CD8-positive, alpha-beta memory T cell (primary cell): ENCODE results near the gene TFCP2. TPM values are rescaled to one million over a fixed set of nuclear protein-coding genes. Genes with fewer than 3 reads are reported as not detected.

Experiments
- CTCF ChIA-PET: fragments of 350-600 bp; sonication (Branson Sonifier 250); formaldehyde crosslinking; loops from one replicate; lab custom pipeline; 2021; ENCODE audit warnings: antibody characterized with exemption; lab: Charles Lee
- POLR2A ChIA-PET: fragments of 350-600 bp; sonication (Branson Sonifier 250); formaldehyde crosslinking; loops from one replicate; lab custom pipeline; 2021; ENCODE audit warnings: antibody characterized with exemption; lab: Charles Lee
- DNase-seq, 5 donors: peaks; one replicate each; pipeline versions ENCODE4 v3.0.0 to v3.0.0-alpha.2; 2020 to 2022; ENCODE audit warnings: mixed read lengths in 1 of 5
- H3K27ac ChIP-seq: one replicate; pipeline ENCODE4 v1.7.0; 2013; ENCODE audit warnings: low read depth, mild to moderate bottlenecking, low read length, moderate library complexity
- H3K27me3 ChIP-seq: 2 replicates; pipeline ENCODE4 v1.7.0; 2013; ENCODE audit warnings: low read length, mild to moderate bottlenecking; ENCODE audit not compliant: insufficient read depth, poor library complexity, severe bottlenecking
- H3K36me3 ChIP-seq: 2 replicates; pipeline ENCODE4 v1.7.0; 2013; ENCODE audit warnings: mild to moderate bottlenecking, low read length, moderate library complexity; ENCODE audit not compliant: insufficient read depth
- H3K4me1 ChIP-seq: 2 replicates; pipeline ENCODE4 v1.7.0; 2013; ENCODE audit warnings: mild to moderate bottlenecking, low read length, moderate library complexity; ENCODE audit not compliant: insufficient read depth
- H3K4me3 ChIP-seq: 2 replicates; pipeline ENCODE4 v1.7.0; 2013; ENCODE audit warnings: mild to moderate bottlenecking, low read length
- H3K9me3 ChIP-seq: 2 replicates; pipeline ENCODE4 v1.7.0; 2013; ENCODE audit warnings: mild to moderate bottlenecking, low read length
- H3K27ac Mint-ChIP-seq, 8 donors: one replicate each; pipeline ENCODE4 v1.8.0; 2020 to 2021; ENCODE audit warnings: mixed read lengths in 8 of 8, mild to moderate bottlenecking in 6 of 8, inconsistent platforms in 3 of 8, moderate library complexity in 3 of 8
- H3K27me3 Mint-ChIP-seq, 2 donors: one replicate each; pipeline ENCODE4 v1.8.0; 2020 to 2021; ENCODE audit warnings: mixed read lengths in 2 of 2, mild to moderate bottlenecking in 1 of 2, moderate library complexity in 1 of 2
- H3K36me3 Mint-ChIP-seq, 3 donors: one replicate each; pipeline ENCODE4 v1.8.0; 2020 to 2021; ENCODE audit warnings: mixed read lengths in 3 of 3, inconsistent platforms in 1 of 3, mild to moderate bottlenecking in 1 of 3
- H3K4me1 Mint-ChIP-seq, 3 donors: one replicate each; pipeline ENCODE4 v1.8.0; 2020 to 2021; ENCODE audit warnings: mixed read lengths in 3 of 3, inconsistent platforms in 1 of 3, mild to moderate bottlenecking in 1 of 3
- H3K4me3 Mint-ChIP-seq, 7 donors: one replicate each; pipeline ENCODE4 v1.8.0; 2020 to 2021; ENCODE audit warnings: mixed read lengths in 7 of 7, mild to moderate bottlenecking in 6 of 7, moderate library complexity in 4 of 7, inconsistent platforms in 2 of 7
- H3K9me3 Mint-ChIP-seq, 5 donors: one replicate each; pipeline ENCODE4 v1.8.0; 2020 to 2022; ENCODE audit warnings: mixed read lengths in 5 of 5, mild to moderate bottlenecking in 3 of 5, moderate library complexity in 2 of 5, inconsistent platforms in 1 of 5
- polyA plus RNA-seq: library from polyadenylated mRNA; unstranded; fragments of 300-500 nt; fragmentation: Illumina TruSeq; gene quantifications from one replicate; pipeline ENCODE4 v1.2.3, GENCODE V29; 2021
- total RNA-seq, 2 experiments: library from RNA; stranded (reverse); gene quantifications; one replicate each; pipeline ENCODE4 v1.2.3, GENCODE V29; 2021

Gene TFCP2
- total and polyA plus RNA-seq, 3 experiments from 2014 or later: 13.9 to 41.9 (median 41.0) TPM

DNA sequence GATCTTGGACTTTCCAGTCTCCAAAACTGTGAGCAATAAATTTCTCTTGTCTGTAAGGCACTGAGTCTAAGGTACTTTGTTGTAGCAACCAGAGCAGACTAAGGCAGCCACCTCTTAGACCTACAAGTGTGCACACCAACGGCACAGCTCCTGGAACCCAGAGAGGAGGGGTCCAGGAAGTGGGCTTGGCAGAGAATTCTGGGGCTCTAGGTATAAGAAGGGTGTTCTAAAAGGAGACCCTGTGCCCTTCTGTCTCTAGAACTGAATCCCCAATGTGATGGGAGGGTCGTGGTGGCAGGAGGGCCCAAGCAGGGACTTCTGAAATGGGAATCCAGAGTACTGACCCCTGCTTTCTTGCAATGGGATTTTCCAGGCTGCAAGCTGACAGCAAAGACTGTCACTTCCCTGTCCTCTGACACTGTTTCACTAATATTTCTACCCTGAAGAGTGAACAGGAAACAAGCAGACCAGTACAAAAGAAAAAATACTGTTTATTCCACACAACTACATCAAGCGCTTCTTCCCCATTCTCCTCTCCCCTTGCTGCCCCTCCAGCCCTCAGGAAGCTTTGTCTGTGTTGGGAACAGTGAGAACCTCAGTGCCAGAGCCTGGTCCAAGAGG is 13.6 kb upstream of the TFCP2 start:
- H3K9me3 ChIP-seq: no peaks in the 10 kb centered on the region
- Mint-ChIP-seq H3K4me3 (no peak overlapping the region), H3K27me3 (peaks cover 0 to 2% of the 10 kb centered on the region in 2 donors), H3K4me1 (no peaks in the 10 kb centered on the region), H3K36me3 (peaks cover 0 to 25% (median 2%) of the 10 kb centered on the region in 3 donors), H3K27ac (no peak overlapping the region), H3K9me3 (no peaks in the 10 kb centered on the region)
- peaks cover 6% of the 10 kb centered on the region for H3K36me3 ChIP-seq
- no peak overlapping the region for H3K4me3 ChIP-seq
- no peaks in the 10 kb centered on the region for H3K27me3 ChIP-seq
- ChIA-PET POLR2A (no interaction called here), CTCF (interaction anchor here (1.3 to 1.6 kb wide), 2 partner anchors 66 to 155 kb away, joined by 3 to 4 read pairs; no protein-coding TSS in a partner anchor)
- no peaks in the 10 kb centered on the region for H3K4me1 ChIP-seq
- no peak for DNase-seq
- H3K27ac ChIP-seq: no peak overlapping the region

- no peaks in the 10 kb centered on the region for H3K4me1 Mint-ChIP-seq
- Histone ChIP-seq H3K4me3 (no peak overlapping the region), H3K27ac (no peak overlapping the region), H3K27me3 (no peaks in the 10 kb centered on the region), H3K36me3 (no peaks in the 10 kb centered on the region), H3K4me1 (no peaks in the 10 kb centered on the region), H3K9me3 (no peaks in the 10 kb centered on the region)
- no peak overlapping the region for H3K4me3 Mint-ChIP-seq
- DNase-seq: no peak
- peaks cover 0 to 2% of the 10 kb centered on the region in 2 donors for H3K27me3 Mint-ChIP-seq
- H3K36me3 Mint-ChIP-seq: peaks cover 0 to 12% (median 0%) of the 10 kb centered on the region in 3 donors
- POLR2A ChIA-PET: no interaction called here
- CTCF ChIA-PET: no interaction called here
- no peaks in the 10 kb centered on the region for H3K9me3 Mint-ChIP-seq
- no peak overlapping the region for H3K27ac Mint-ChIP-seq
These were observed 12.3 kb upstream of the TFCP2 start for GRCh38 chr12:51185171-51185717.

- no peak overlapping the region for H3K27ac ChIP-seq
- H3K4me3 ChIP-seq: no peak overlapping the region
- no peaks in the 10 kb centered on the region for H3K4me1 ChIP-seq
- H3K9me3 ChIP-seq: no peaks in the 10 kb centered on the region
- Mint-ChIP-seq H3K4me3 (no peak overlapping the region), H3K36me3 (no peaks in the 10 kb centered on the region), H3K27ac (no peak overlapping the region), H3K27me3 (peaks cover 0 to 2% of the 10 kb centered on the region in 2 donors), H3K4me1 (no peaks in the 10 kb centered on the region), H3K9me3 (no peaks in the 10 kb centered on the region)
- CTCF ChIA-PET: no interaction called here
- DNase-seq: no peak
- POLR2A ChIA-PET: no interaction called here
- H3K36me3 ChIP-seq: no peaks in the 10 kb centered on the region
- no peaks in the 10 kb centered on the region for H3K27me3 ChIP-seq
These were observed 10.9 kb upstream of the TFCP2 start for GRCh38 chr12:51183816-51184215.

GRCh38 chr12:51183349-51183748 is 10.4 kb upstream of the TFCP2 start:
- Histone ChIP-seq H3K27me3 (no peaks in the 10 kb centered on the region), H3K36me3 (no peaks in the 10 kb centered on the region), H3K9me3 (no peaks in the 10 kb centered on the region), H3K4me1 (no peaks in the 10 kb centered on the region), H3K27ac (no peak overlapping the region), H3K4me3 (no peak overlapping the region)
- H3K4me3 Mint-ChIP-seq: no peak overlapping the region
- no peaks in the 10 kb centered on the region for H3K36me3 Mint-ChIP-seq
- no peaks in the 10 kb centered on the region for H3K9me3 Mint-ChIP-seq
- ChIA-PET POLR2A (no interaction called here), CTCF (no interaction called here)
- DNase-seq: no peak
- peaks cover 0 to 2% of the 10 kb centered on the region in 2 donors for H3K27me3 Mint-ChIP-seq
- H3K27ac Mint-ChIP-seq: no peak overlapping the region
- H3K4me1 Mint-ChIP-seq: no peaks in the 10 kb centered on the region

DNA sequence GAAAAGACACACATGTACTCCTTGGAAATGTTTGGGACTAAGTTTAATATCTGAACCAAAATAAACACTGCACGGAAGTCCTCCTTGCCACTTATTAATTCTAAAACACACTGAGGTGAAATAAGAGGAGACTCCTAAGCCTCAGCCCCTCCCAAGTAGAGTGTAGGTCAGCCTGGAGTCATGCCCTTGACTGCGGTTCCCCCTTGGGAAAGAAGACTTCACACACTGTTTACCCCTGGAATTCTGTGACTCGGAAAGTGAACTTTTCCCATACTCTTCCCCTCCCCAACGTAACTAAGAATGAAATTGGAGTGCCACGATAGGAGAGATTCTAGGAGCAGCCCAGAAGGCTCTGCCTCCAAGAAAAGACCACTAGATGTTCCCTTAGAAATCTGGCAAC is 8.6 kb upstream of the TFCP2 start:
- ChIA-PET CTCF (no interaction called here), POLR2A (no interaction called here)
- no peaks in the 10 kb centered on the region for H3K36me3 Mint-ChIP-seq
- H3K27ac Mint-ChIP-seq: no peak overlapping the region
- no peaks in the 10 kb centered on the region for H3K9me3 Mint-ChIP-seq
- H3K27ac ChIP-seq: no peak overlapping the region
- DNase-seq: no peak
- no peaks in the 10 kb centered on the region for H3K27me3 ChIP-seq
- H3K4me3 Mint-ChIP-seq: no peak overlapping the region
- no peak overlapping the region for H3K4me3 ChIP-seq
- H3K4me1 Mint-ChIP-seq: no peaks in the 10 kb centered on the region
- no peaks in the 10 kb centered on the region for H3K9me3 ChIP-seq
- no peaks in the 10 kb centered on the region for H3K4me1 ChIP-seq
- no peaks in the 10 kb centered on the region for H3K36me3 ChIP-seq
- H3K27me3 Mint-ChIP-seq: peaks cover 0 to 2% of the 10 kb centered on the region in 2 donors

GRCh38 chr12:51177897-51178296 is 5.0 kb upstream of the TFCP2 start:
- no peaks in the 10 kb centered on the region for H3K9me3 Mint-ChIP-seq
- no peak overlapping the region for H3K27ac Mint-ChIP-seq
- Histone ChIP-seq H3K4me3 (no peak overlapping the region), H3K27ac (no peak overlapping the region), H3K4me1 (no peaks in the 10 kb centered on the region), H3K9me3 (no peaks in the 10 kb centered on the region), H3K27me3 (no peaks in the 10 kb centered on the region), H3K36me3 (no peaks in the 10 kb centered on the region)
- no peak for DNase-seq
- H3K4me1 Mint-ChIP-seq: peaks cover 0 to 7% (median 5%) of the 10 kb centered on the region in 3 donors
- H3K36me3 Mint-ChIP-seq: no peaks in the 10 kb centered on the region
- POLR2A ChIA-PET: no interaction called here
- no peak overlapping the region for H3K4me3 Mint-ChIP-seq
- CTCF ChIA-PET: interaction anchor here (0.9 to 1.2 kb wide), 2 partner anchors 39 to 163 kb away, joined by 3 read pairs; no protein-coding TSS in a partner anchor
- H3K27me3 Mint-ChIP-seq: peaks cover 0 to 2% of the 10 kb centered on the region in 2 donors

DNA sequence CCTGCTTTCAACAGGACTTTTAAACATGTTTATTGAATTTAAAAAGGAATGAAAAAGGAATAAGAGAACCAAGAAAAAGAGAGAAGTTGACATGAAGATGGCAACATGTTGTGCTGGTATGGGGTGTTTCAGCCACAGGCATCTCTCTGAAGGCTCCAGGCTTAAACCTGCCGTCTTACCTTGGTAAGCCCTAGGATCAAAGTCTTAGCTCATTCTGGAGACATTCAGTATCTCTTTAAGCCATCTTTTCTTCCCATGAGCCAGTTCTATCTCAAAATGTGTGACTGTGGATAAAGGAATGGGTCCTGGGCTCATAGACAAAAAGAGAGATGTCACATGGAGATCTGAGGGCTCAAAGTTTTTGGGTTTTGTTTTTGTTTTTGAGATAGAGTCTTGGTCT is 1.6 kb upstream of the TFCP2 start:
- Histone ChIP-seq H3K4me3 (no peak overlapping the region), H3K27me3 (no peaks in the 10 kb centered on the region), H3K4me1 (peaks cover 10% of the 10 kb centered on the region), H3K36me3 (no peaks in the 10 kb centered on the region), H3K27ac (no peak overlapping the region), H3K9me3 (no peaks in the 10 kb centered on the region)
- peak overlapping the region in 6 of 7 donors; percentile 47 to 87 (median 80) for H3K4me3 Mint-ChIP-seq
- no peaks in the 10 kb centered on the region for H3K9me3 Mint-ChIP-seq
- no peak for DNase-seq
- no peaks in the 10 kb centered on the region for H3K27me3 Mint-ChIP-seq
- H3K4me1 Mint-ChIP-seq: peaks cover 4 to 13% (median 11%) of the 10 kb centered on the region in 3 donors
- H3K27ac Mint-ChIP-seq: peak overlapping the region in 2 of 8 donors; percentile 83 to 93
- H3K36me3 Mint-ChIP-seq: peaks cover 0 to 3% (median 0%) of the 10 kb centered on the region in 3 donors
- ChIA-PET POLR2A (interaction anchor here (0.5 to 0.6 kb wide), 3 partner anchors 44 to 248 kb away, joined by 3 to 5 read pairs (median 3); partner anchors contain the start of gene DAZAP2), CTCF (no interaction called here)

- H3K4me3 ChIP-seq: peak overlapping the region; percentile 94
- H3K27ac Mint-ChIP-seq: no peak overlapping the region
- no peaks in the 10 kb centered on the region for H3K9me3 ChIP-seq
- H3K4me1 ChIP-seq: peaks cover 10% of the 10 kb centered on the region
- no peaks in the 10 kb centered on the region for H3K27me3 ChIP-seq
- CTCF ChIA-PET: interaction anchor here (1.3 kb wide), 2 partner anchors 82 to 169 kb away, joined by 3 to 5 read pairs; no protein-coding TSS in a partner anchor
- H3K36me3 ChIP-seq: no peaks in the 10 kb centered on the region
- POLR2A ChIA-PET: interaction anchor here (0.8 to 0.9 kb wide), 2 partner anchors 46 to 66 kb away, joined by 3 to 4 read pairs; partner anchors contain the start of genes DAZAP2 and POU6F1
- DNase-seq: no peak
- peak overlapping the region; percentile 99 for H3K27ac ChIP-seq
- no peak overlapping the region for H3K4me3 Mint-ChIP-seq
- H3K36me3 Mint-ChIP-seq: peaks cover 0 to 8% (median 0%) of the 10 kb centered on the region in 3 donors
- no peaks in the 10 kb centered on the region for H3K9me3 Mint-ChIP-seq
- H3K27me3 Mint-ChIP-seq: no peaks in the 10 kb centered on the region
- H3K4me1 Mint-ChIP-seq: peaks cover 11 to 26% (median 22%) of the 10 kb centered on the region in 3 donors
These were observed 936 bp downstream of the TFCP2 start for GRCh38 chr12:51171884-51172514.
